Endothelial cell of umbilical vein (primary cell): Measurements from ENCODE around the gene SOX12. TPM values are rescaled to one million over a fixed set of nuclear protein-coding genes. Genes with fewer than 3 reads are reported as not detected.

Source experiments
- BruUV-seq: library from RNA; stranded (reverse); fragments of 400-500 nt; replicated peaks from 2 replicates; lab custom pipeline; 2021; lab: Mats Ljungman, UMichigan
- CTCF ChIA-PET: fragments of 300-600, 350-600 bp; sonication (Branson Sonifier 250); formaldehyde crosslinking; loops from one replicate; lab custom pipeline; 2021; ENCODE audit warnings: antibody characterized with exemption, inconsistent platforms; lab: Charles Lee
- POLR2A ChIA-PET: fragments of 300-600, 350-600 bp; sonication (Branson Sonifier 250); formaldehyde crosslinking; loops from one replicate; lab custom pipeline; 2021; ENCODE audit warnings: antibody characterized with exemption, inconsistent platforms; lab: Charles Lee
- DNase-seq: peaks from one replicate; pipeline ENCODE4 v3.0.0-alpha.2; 2011; ENCODE audit warnings: low read depth, low spot score
- FAIRE-seq: peaks from 2 replicates; lab custom pipeline; 2011; peaks lifted over from hg19 to GRCh38; lab: Jason Lieb, UNC
- H2AFZ ChIP-seq: 2 replicates; pipeline ENCODE4 v1.6.0; 2012; ENCODE audit warnings: low read depth, low read length, control low read depth, inconsistent platforms
- H3K27ac ChIP-seq: 2 replicates; pipeline ENCODE4 v1.5.1; 2011; ENCODE audit warnings: low read depth, mild to moderate bottlenecking, control low read depth, low read length, moderate library complexity; ENCODE audit not compliant: insufficient read depth
- H3K27me3 ChIP-seq, 2 experiments: 2 replicates each; pipeline versions ENCODE4 v1.6.0 to v1.6.1; 2011; ENCODE audit warnings: low read length in 2 of 2, mixed read lengths in 1 of 2; ENCODE audit not compliant: control insufficient read depth in 2 of 2, insufficient read depth in 2 of 2
- H3K36me3 ChIP-seq, 2 experiments: 2 replicates in 1 of 2; 3 replicates in 1 of 2; pipeline ENCODE4 v1.5.1; 2011; ENCODE audit warnings: low read length in 2 of 2, mild to moderate bottlenecking in 1 of 2, moderate library complexity in 1 of 2; ENCODE audit not compliant: control insufficient read depth in 2 of 2, insufficient read depth in 2 of 2; ENCODE audit errors: extremely low read depth in 1 of 2
- H3K4me1 ChIP-seq: 3 replicates; pipeline ENCODE4 v1.5.1; 2011; ENCODE audit warnings: mild to moderate bottlenecking, low read length; ENCODE audit not compliant: control insufficient read depth, insufficient read depth; ENCODE audit errors: extremely low read depth
- H3K4me2 ChIP-seq: 2 replicates; pipeline ENCODE4 v1.6.1; 2011; ENCODE audit warnings: low read length, control low read depth, mixed read lengths; ENCODE audit not compliant: insufficient read depth
- H3K4me3 ChIP-seq, 3 experiments: fragments of 200-600 bp in 1 of 3; sonication (generic), shearing (Covaris generic) in 1 of 3; replicated peaks in 1 of 3; 2 replicates each; pipeline ENCODE4 v1.5.1; 2011 to 2016; ENCODE audit warnings: control low read depth in 3 of 3, low read length in 3 of 3, mild to moderate bottlenecking in 2 of 3, inconsistent platforms in 1 of 3, low read depth in 1 of 3, moderate library complexity in 1 of 3; ENCODE audit not compliant: insufficient read depth in 1 of 3
- H3K79me2 ChIP-seq: 2 replicates; pipeline ENCODE4 v1.6.0; 2012; ENCODE audit warnings: low read length, inconsistent platforms; ENCODE audit not compliant: control insufficient read depth, insufficient read depth
- H3K9ac ChIP-seq: replicated peaks from 2 replicates; pipeline ENCODE3; 2011; ENCODE audit warnings: low read length, control low read depth; ENCODE audit not compliant: insufficient read depth; ENCODE audit errors: extremely low read depth
- H3K9me1 ChIP-seq: replicated peaks from 3 replicates; pipeline ENCODE4 v1.6.0; 2011; ENCODE audit warnings: mild to moderate bottlenecking, low read length; ENCODE audit not compliant: control insufficient read depth, insufficient read depth; ENCODE audit errors: extremely low read depth
- H3K9me3 ChIP-seq: replicated peaks from 2 replicates; pipeline ENCODE4 v1.5.1; 2012; ENCODE audit warnings: low read length, inconsistent platforms; ENCODE audit not compliant: control insufficient read depth, insufficient read depth
- H4K20me1 ChIP-seq: replicated peaks from 2 replicates; pipeline ENCODE3; 2011; ENCODE audit warnings: mild to moderate bottlenecking, low read length; ENCODE audit not compliant: control insufficient read depth, insufficient read depth; ENCODE audit errors: extremely low read depth
- FOS ChIP-seq: IDR thresholded peaks from 2 replicates; pipeline ENCODE4 v1.6.1; 2011; ENCODE audit warnings: mild to moderate bottlenecking, low read length, moderate library complexity, borderline replicate concordance; ENCODE audit not compliant: insufficient read depth
- JUN ChIP-seq: IDR thresholded peaks from 2 replicates; pipeline ENCODE4 v1.6.1; 2011; ENCODE audit warnings: borderline replicate concordance, low read depth; ENCODE audit not compliant: insufficient read length, insufficient read depth
- MAX ChIP-seq: IDR thresholded peaks from 2 replicates; pipeline ENCODE4 v1.6.1; 2011; ENCODE audit not compliant: insufficient read depth, insufficient read length
- POLR2A ChIP-seq: IDR thresholded peaks from 2 replicates; pipeline ENCODE4 v1.6.1; 2012; ENCODE audit warnings: low read depth, mild to moderate bottlenecking, control low read depth, low read length
- POLR2AphosphoS5 ChIP-seq: IDR thresholded peaks from 2 replicates; pipeline ENCODE4 v1.6.1; 2012; ENCODE audit warnings: low read depth, mild to moderate bottlenecking, control low read depth, low read length, moderate library complexity; ENCODE audit not compliant: insufficient read depth
- dilution Hi-C: fragments of 300-500 bp; cut with MboI; formaldehyde crosslinking; loops from one replicate; pipeline ENCODE4 v1.15.0; 2019; ENCODE audit warnings: low sequenced_read_pairs; ENCODE audit not compliant: extremely low pct_ligation_motif_present
- intact Hi-C: fragments of 100-400 bp; cut with micrococcal nuclease; formaldehyde crosslinking; loops from one replicate; pipeline ENCODE4 v1.10.0; 2022
- polyA plus RNA-seq, 4 experiments: library from polyadenylated mRNA; depleted of rRNA in 3 of 4; stranded (reverse) in 3 of 4; unstranded in 1 of 4; fragments of >200 nt; gene quantifications; 2 replicates each; pipeline versions ENCODE4 v1.2.1 to v1.2.3, GENCODE V29; 2011 to 2012; ENCODE audit warnings: missing spikeins in 1 of 4
- total RNA-seq: library from RNA; stranded (reverse); gene quantifications from 2 replicates; pipeline ENCODE4 v1.2.3, GENCODE V29; 2021

The SOX12 gene
- total and polyA plus RNA-seq, 2 donors (not counting 3 experiments of a cell fraction or from before 2014, with no cell fraction given) = 6.2 to 37.7 TPM

- intact Hi-C loops = no loop called here
- H3K9ac ChIP-seq = no peak overlapping the region
- ChIA-PET POLR2A (no interaction called here), CTCF (interaction anchor here (2.0 kb wide), 1 partner anchor 11 kb away, joined by 9 read pairs; no protein-coding TSS in a partner anchor)
- H3K9me1 ChIP-seq = no peaks in the 10 kb centered on the region
- H2AFZ ChIP-seq = no peak overlapping the region
- H3K79me2 ChIP-seq = no peaks in the 10 kb centered on the region
- BruUV-seq = no TSS peak
- peaks cover 3% of the 10 kb centered on the region for H3K9me3 ChIP-seq
- H3K27me3 ChIP-seq = no peaks in the 10 kb centered on the region
- H3K36me3 ChIP-seq = no peaks in the 10 kb centered on the region
- no peak overlapping the region for H3K4me3 ChIP-seq
- peaks cover 4% of the 10 kb centered on the region for H3K4me1 ChIP-seq
- no peak overlapping the region for H3K27ac ChIP-seq
- TF ChIP-seq POLR2AphosphoS5 (peak; percentile 27), JUN (peak; percentile 44), FOS (peak; percentile 69), POLR2A (no peak), MAX (peak; percentile 19)
- dilution Hi-C loops = no loop called here
- no peaks in the 10 kb centered on the region for H4K20me1 ChIP-seq
- H3K4me2 ChIP-seq = no peak overlapping the region
- FAIRE-seq = peak; percentile 52
- DNase-seq = peak; percentile 62
Measured at GRCh38 chr20:341682-342081, 16.3 kb downstream of the SOX12 start.

- no TSS peak for BruUV-seq
- Histone ChIP-seq H3K9ac (no peak overlapping the region), H3K9me3 (peaks cover 3% of the 10 kb centered on the region), H3K27ac (no peak overlapping the region), H3K4me3 (no peak overlapping the region), H3K79me2 (no peaks in the 10 kb centered on the region), H3K4me2 (no peak overlapping the region), H3K36me3 (no peaks in the 10 kb centered on the region), H3K9me1 (no peaks in the 10 kb centered on the region), H4K20me1 (no peaks in the 10 kb centered on the region), H3K27me3 (no peaks in the 10 kb centered on the region), H2AFZ (no peak overlapping the region), H3K4me1 (peaks cover 4% of the 10 kb centered on the region)
- POLR2A ChIA-PET = no interaction called here
- dilution Hi-C loops = no loop called here
- CTCF ChIA-PET = interaction anchor here (2.0 kb wide), 1 partner anchor 12 kb away, joined by 9 read pairs; no protein-coding TSS in a partner anchor
- DNase-seq = no peak
- intact Hi-C loops = no loop called here
- TF ChIP-seq MAX (no peak), POLR2A (no peak)
- FAIRE-seq = no peak
Measured at GRCh38 chr20:343107-343506, 17.8 kb downstream of the SOX12 start.
